Measurements from ENCODE around the gene HOXD11. TPM values are rescaled to one million over a fixed set of nuclear protein-coding genes. Genes with fewer than 3 reads are reported as not detected.

The HOXD11 gene
- total RNA-seq, 4 donors from 2014 or later, result 0.88 to 34.6 (median 8.6) TPM; not detected in 1

GRCh38 chr2:176084611-176085119 is 22.4 kb upstream of the HOXD11 start:
- H3K27me3 ChIP-seq, result peaks cover 64 to 88% of the 10 kb centered on the region in 2 donors
- no peak overlapping the region for H3K4me3 ChIP-seq
- no peak overlapping the region for H3K27ac ChIP-seq
- no peak for DNase-seq
- no peak for TF ChIP-seq CTCF (IDR thresholded peaks at IDR 0.05)
- no peak for TF ChIP-seq POLR2A (IDR thresholded peaks at IDR 0.05)
- H3K36me3 ChIP-seq, result no peaks in the 10 kb centered on the region
- H3K9me3 ChIP-seq, result no peaks in the 10 kb centered on the region
- peaks cover 0 to 10% of the 10 kb centered on the region in 2 donors for H3K4me1 ChIP-seq
- intact Hi-C loops (cut with DNase I; ENCODE audit: low total_unique reads), result loop anchor here (10.0 kb wide), 1 partner anchor 400 kb away; no protein-coding TSS in a partner anchor

- H3K27me3 ChIP-seq, result peaks cover 64 to 92% of the 10 kb centered on the region in 2 donors
- H3K27ac ChIP-seq, result no peak overlapping the region
- TF ChIP-seq CTCF (IDR thresholded peaks at IDR 0.05), result no peak
- TF ChIP-seq POLR2A (IDR thresholded peaks at IDR 0.05), result no peak
- no peak for DNase-seq
- H3K9me3 ChIP-seq, result no peaks in the 10 kb centered on the region
- H3K4me1 ChIP-seq, result peaks cover 0 to 6% of the 10 kb centered on the region in 2 donors
- H3K4me3 ChIP-seq, result no peak overlapping the region
- H3K36me3 ChIP-seq, result no peaks in the 10 kb centered on the region
- intact Hi-C loops (cut with DNase I; ENCODE audit: low total_unique reads), result loop anchor here (10.0 kb wide), 1 partner anchor 400 kb away; no protein-coding TSS in a partner anchor
These were observed 21.8 kb upstream of the HOXD11 start for GRCh38 chr2:176085120-176085788.

- intact Hi-C loops (cut with DNase I; ENCODE audit: low total_unique reads), result loop anchor here (10.0 kb wide), 1 partner anchor 401 kb away; no protein-coding TSS in a partner anchor
- Histone ChIP-seq H3K4me3 (no peak overlapping the region), H3K27me3 (peaks cover 59 to 94% of the 10 kb centered on the region in 2 donors), H3K9me3 (no peaks in the 10 kb centered on the region), H3K27ac (no peak overlapping the region), H3K4me1 (peaks cover 0 to 3% of the 10 kb centered on the region in 2 donors), H3K36me3 (no peaks in the 10 kb centered on the region)
- no peak for DNase-seq
- TF ChIP-seq CTCF (IDR thresholded peaks at IDR 0.05) (peak in 2 of 4 experiments; percentile 18 to 28), POLR2A (IDR thresholded peaks at IDR 0.05) (no peak)
These were observed 21.0 kb upstream of the HOXD11 start for GRCh38 chr2:176085861-176086771.

- Histone ChIP-seq H3K9me3 (no peaks in the 10 kb centered on the region), H3K4me1 (peaks cover 0 to 6% of the 10 kb centered on the region in 2 donors), H3K27ac (no peak overlapping the region), H3K4me3 (no peak overlapping the region), H3K27me3 (peaks cover 57 to 92% of the 10 kb centered on the region in 2 donors), H3K36me3 (no peaks in the 10 kb centered on the region)
- TF ChIP-seq POLR2A (IDR thresholded peaks at IDR 0.05) (no peak), CTCF (IDR thresholded peaks at IDR 0.05) (no peak)
- no peak for DNase-seq
- intact Hi-C loops (cut with DNase I; ENCODE audit: low total_unique reads), result loop anchor here (10.0 kb wide), 1 partner anchor 403 kb away; no protein-coding TSS in a partner anchor
These were observed 19.6 kb upstream of the HOXD11 start for GRCh38 chr2:176087330-176088047.
